K562 (cell line): ENCODE results near the gene GSK3B.

ENCODE experiments used
- CHD2 ChIP-seq: IDR thresholded peaks from 2 replicates; pipeline ENCODE4 v1.6.1; 2011; ENCODE audit warnings: low read depth, low read length
- CTCF ChIP-seq, 3 experiments: IDR thresholded peaks in 2 of 3; conservative IDR thresholded peaks in 1 of 3; 2 replicates each; pipeline ENCODE4 v1.5.1; 2011 to 2012; ENCODE audit warnings: low read length in 3 of 3, mild to moderate bottlenecking in 3 of 3, control low read depth in 2 of 3, improper control_type of control experiment in 1 of 3, inconsistent platforms in 1 of 3, low read depth in 1 of 3, mixed read lengths in 1 of 3, moderate library complexity in 1 of 3; ENCODE audit not compliant: insufficient read depth in 2 of 3
- DPF2 ChIP-seq: fragments of 450-650 bp; IDR thresholded peaks from 2 replicates; pipeline ENCODE4 v1.6.1; 2016
- HDAC6 ChIP-seq: IDR thresholded peaks from 2 replicates; pipeline ENCODE4 v1.6.1; 2012; ENCODE audit warnings: low read depth, mild to moderate bottlenecking, control low read depth, inconsistent platforms, low read length, moderate library complexity
- KLF6 ChIP-seq: fragments of 250-450 bp; sonication (Bioruptor Pico); IDR thresholded peaks from 2 replicates; pipeline ENCODE4 v1.4.0; 2020; ENCODE audit warnings: mild to moderate bottlenecking, moderate library complexity, borderline replicate concordance
- NRF1 ChIP-seq, 2 experiments: fragments of 450-650 bp; IDR thresholded peaks in 1 of 2; conservative IDR thresholded peaks in 1 of 2; 2 replicates each; pipeline ENCODE4 v1.6.1; 2014; ENCODE audit warnings: mild to moderate bottlenecking in 2 of 2

DNA sequence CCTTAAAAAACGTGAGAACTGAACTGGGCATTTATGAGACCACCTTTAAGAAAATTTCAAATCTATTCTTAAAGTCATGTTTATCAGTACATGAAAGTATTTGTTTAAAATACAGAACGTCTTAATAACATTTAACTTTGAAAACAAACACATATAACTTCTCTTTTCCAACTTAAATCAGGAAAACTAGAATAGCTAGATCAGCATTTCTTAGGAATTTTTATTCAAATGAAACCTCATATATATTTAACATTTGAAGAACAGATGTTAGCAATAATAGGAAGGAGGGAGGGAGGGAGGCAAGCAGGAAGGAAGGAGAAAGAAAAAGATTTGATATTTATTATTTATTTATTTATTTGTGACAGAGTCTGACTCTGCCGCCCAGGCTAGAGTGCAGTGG lies 192.2 kb downstream of the GSK3B start:
- TF ChIP-seq CHD2 (no peak), NRF1 (conservative IDR thresholded peaks at IDR 0.05 in 1 of 2, IDR thresholded peaks at IDR 0.05 in 1 of 2) (no peak), KLF6 (CRISPR knock-in tag) (no peak), DPF2 (no peak), HDAC6 (no peak), CTCF (IDR thresholded peaks at IDR 0.05 in 2 of 3, conservative IDR thresholded peaks at IDR 0.05 in 1 of 3; ENCODE audit: insufficient read depth in 2 of 3, low read depth in 1 of 3, low read length in 3 of 3) (no peak)
